IPS-18a (cell line): ENCODE measurements around the gene PHAF1.

Experiments
- H3K27ac ChIP-seq: one replicate; pipeline ENCODE4 v1.5.1; 2013; ENCODE audit warnings: low read length
- H3K27me3 ChIP-seq: one replicate; pipeline ENCODE4 v1.6.1; 2013; ENCODE audit warnings: mild to moderate bottlenecking, low read length; ENCODE audit not compliant: control insufficient read depth, insufficient read depth
- H3K36me3 ChIP-seq: one replicate; pipeline ENCODE4 v1.6.1; 2013; ENCODE audit warnings: low read depth, low read length; ENCODE audit not compliant: control insufficient read depth
- H3K4me1 ChIP-seq: one replicate; pipeline ENCODE4 v1.6.1; 2013; ENCODE audit warnings: low read depth, low read length; ENCODE audit not compliant: control insufficient read depth
- H3K4me3 ChIP-seq: one replicate; pipeline ENCODE4 v1.5.1; 2013; ENCODE audit warnings: low read length
- H3K9ac ChIP-seq: one replicate; pipeline ENCODE4 v1.6.1; 2013; ENCODE audit warnings: mild to moderate bottlenecking, low read length, moderate library complexity
- H3K9me3 ChIP-seq: one replicate; pipeline ENCODE4 v1.6.1; 2013; ENCODE audit warnings: low read depth, low read length; ENCODE audit not compliant: control insufficient read depth

Gene PHAF1

DNA sequence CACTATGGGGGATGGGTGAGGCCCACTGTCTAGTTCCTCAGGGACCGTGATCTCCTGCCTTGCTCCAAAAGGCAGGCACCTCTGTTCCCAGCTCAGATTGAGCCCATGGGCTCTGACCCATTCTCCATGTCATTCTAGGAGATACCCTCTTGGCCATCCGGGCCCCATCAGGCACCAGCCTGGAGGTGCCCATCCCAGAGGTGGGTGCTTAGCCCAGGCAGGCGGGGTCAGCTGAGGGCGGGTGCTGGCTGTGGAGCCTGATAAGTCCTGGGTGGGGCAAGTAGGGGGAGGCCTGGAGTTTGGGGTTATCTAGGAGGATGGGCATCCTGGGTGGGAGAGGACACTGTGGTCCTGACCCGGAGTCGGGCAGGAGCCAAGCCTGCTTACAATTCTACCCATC is 84.5 kb downstream of the PHAF1 start:
- no peak overlapping the region for H3K9ac ChIP-seq
- no peak overlapping the region for H3K27ac ChIP-seq
- peaks cover 5% of the 10 kb centered on the region for H3K4me1 ChIP-seq
- H3K27me3 ChIP-seq: no peaks in the 10 kb centered on the region
- no peak overlapping the region for H3K4me3 ChIP-seq
- peaks cover 40% of the 10 kb centered on the region for H3K36me3 ChIP-seq
- no peaks in the 10 kb centered on the region for H3K9me3 ChIP-seq

DNA sequence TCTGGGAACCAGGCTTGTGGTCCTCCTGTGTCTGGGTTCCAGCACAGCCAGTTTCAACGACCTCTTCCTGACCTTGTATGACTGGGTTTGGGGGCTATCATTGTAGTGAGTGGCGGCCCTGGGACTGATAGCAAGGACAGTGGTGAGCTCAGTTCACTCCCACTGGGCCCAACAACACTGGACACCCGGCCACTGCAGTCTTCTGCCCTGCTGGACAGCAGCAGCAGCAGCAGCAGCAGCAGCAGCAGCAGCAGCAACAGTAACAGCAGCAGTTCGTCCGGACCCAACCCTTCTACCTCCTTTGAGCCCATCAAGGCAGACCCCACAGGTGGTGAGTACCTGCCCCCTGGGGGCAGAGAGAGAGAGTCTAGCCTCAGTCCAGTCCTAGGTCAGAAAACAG is 85.9 kb downstream of the PHAF1 start:
- Histone ChIP-seq H3K9me3 (no peaks in the 10 kb centered on the region), H3K9ac (no peak overlapping the region), H3K27ac (no peak overlapping the region), H3K4me1 (peaks cover 5% of the 10 kb centered on the region), H3K36me3 (peaks cover 40% of the 10 kb centered on the region), H3K4me3 (no peak overlapping the region), H3K27me3 (no peaks in the 10 kb centered on the region)

DNA sequence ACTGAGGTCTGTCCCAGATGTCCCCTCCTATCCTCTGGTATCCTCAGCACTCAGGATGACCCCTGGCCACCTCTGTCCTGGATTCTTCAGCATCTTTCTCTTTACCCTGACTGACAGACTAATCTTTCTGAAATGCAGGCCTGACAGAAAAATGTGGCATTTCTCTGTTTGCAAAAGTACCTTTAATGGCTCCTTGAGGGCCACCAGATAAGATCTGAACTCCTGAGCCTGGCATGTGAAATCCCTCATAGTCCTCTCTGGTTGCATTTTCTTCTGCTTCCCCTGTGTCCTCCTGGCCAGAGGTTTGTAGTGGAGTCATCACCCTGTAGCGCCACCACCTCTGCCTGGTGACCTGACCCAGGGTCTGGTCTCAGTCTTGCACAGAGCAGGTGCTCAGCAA is 87.1 kb downstream of the PHAF1 start:
- no peaks in the 10 kb centered on the region for H3K27me3 ChIP-seq
- no peaks in the 10 kb centered on the region for H3K9me3 ChIP-seq
- H3K4me1 ChIP-seq: peaks cover 5% of the 10 kb centered on the region
- no peak overlapping the region for H3K9ac ChIP-seq
- H3K4me3 ChIP-seq: no peak overlapping the region
- peaks cover 45% of the 10 kb centered on the region for H3K36me3 ChIP-seq
- no peak overlapping the region for H3K27ac ChIP-seq

- no peaks in the 10 kb centered on the region for H3K9me3 ChIP-seq
- peaks cover 4% of the 10 kb centered on the region for H3K4me1 ChIP-seq
- no peak overlapping the region for H3K27ac ChIP-seq
- H3K36me3 ChIP-seq: peaks cover 45% of the 10 kb centered on the region
- no peak overlapping the region for H3K9ac ChIP-seq
- H3K27me3 ChIP-seq: no peaks in the 10 kb centered on the region
- no peak overlapping the region for H3K4me3 ChIP-seq
Observed at GRCh38 chr16:67197704-67198103, 88.0 kb downstream of the PHAF1 start.
